Type B pancreatic cell (in vitro differentiated cells): ENCODE measurements around the gene MAP2K3. TPM values are rescaled to one million over a fixed set of nuclear protein-coding genes. Genes with fewer than 3 reads are reported as not detected.
A peak's percentile ranks its signal among the peaks of the same experiment; 100 is the strongest.

Source experiments
- DNase-seq: peaks from one replicate; pipeline ENCODE4 v3.0.0; 2021; ENCODE audit warnings: mixed read lengths; ENCODE audit not compliant: unreplicated experiment; ENCODE audit errors: extremely low spot score
- H3K27ac Mint-ChIP-seq: 2 replicates; pipeline ENCODE4 v1.8.0; 2021; ENCODE audit warnings: mild to moderate bottlenecking, mixed read lengths
- H3K27me3 Mint-ChIP-seq: 2 replicates; pipeline ENCODE4 v1.8.0; 2021; ENCODE audit warnings: mixed read lengths
- H3K36me3 Mint-ChIP-seq: 2 replicates; pipeline ENCODE4 v1.8.0; 2021; ENCODE audit warnings: mixed read lengths
- H3K4me1 Mint-ChIP-seq: one replicate; pipeline ENCODE4 v1.8.0; 2021; ENCODE audit warnings: mixed read lengths; ENCODE audit not compliant: unreplicated experiment
- H3K4me3 Mint-ChIP-seq: 2 replicates; pipeline ENCODE4 v1.8.0; 2021; ENCODE audit warnings: mild to moderate bottlenecking, mixed read lengths
- H3K9me3 Mint-ChIP-seq: 2 replicates; pipeline ENCODE4 v1.8.0; 2021; ENCODE audit warnings: mixed read lengths
- total RNA-seq: library from RNA; stranded (reverse); gene quantifications from 2 replicates; pipeline ENCODE4 v1.2.1, GENCODE V29; 2021; ENCODE audit warnings: low replicate concordance
- TF ChIP-seq, protein P1 (sequence below): fragments of 200-600 bp; sonication (generic); conservative IDR thresholded peaks from 2 replicates; pipeline ENCODE4 v1.5.0; 2021; ENCODE audit warnings: antibody characterized with exemption, mild to moderate bottlenecking

Gene MAP2K3
- total RNA-seq, 1 donor from 2014 or later: 23.6 TPM

DNA sequence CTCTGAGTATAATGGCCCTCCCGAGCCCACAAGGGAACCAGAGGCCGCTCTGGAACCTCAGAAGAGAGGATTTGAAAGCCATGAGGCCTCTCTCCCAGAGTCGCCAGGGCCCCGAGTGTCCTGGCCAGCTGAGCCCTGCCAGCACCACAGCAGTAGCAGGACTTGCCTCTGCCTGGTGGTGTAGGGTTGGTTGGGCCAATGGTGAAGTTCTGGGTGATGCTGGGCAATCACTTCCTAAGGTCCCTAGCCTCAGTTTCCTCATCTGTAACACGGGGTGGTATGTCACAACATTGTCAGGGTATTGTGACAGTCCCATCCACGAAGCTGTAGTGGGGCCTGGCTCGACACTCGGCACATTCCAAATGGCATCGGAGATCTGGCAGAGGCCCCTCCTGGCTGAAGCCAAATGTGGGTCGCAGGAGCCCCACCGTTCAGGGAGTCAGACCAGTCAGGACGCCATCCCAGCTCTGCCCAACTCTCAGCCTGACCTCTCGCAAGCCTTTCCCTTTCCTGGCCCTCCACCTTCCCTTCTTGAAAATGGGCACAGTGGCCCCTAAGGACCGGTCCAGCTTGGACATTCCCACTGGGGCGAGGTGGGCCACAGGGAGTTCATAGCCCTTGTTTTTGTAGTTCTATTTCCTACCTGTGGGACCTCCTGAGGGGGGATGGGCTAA is 33.0 kb upstream of the MAP2K3 start:
- H3K27ac Mint-ChIP-seq: no peak overlapping the region
- DNase-seq: no peak
- H3K36me3 Mint-ChIP-seq: no peaks in the 10 kb centered on the region
- TF ChIP-seq, protein P1, sequence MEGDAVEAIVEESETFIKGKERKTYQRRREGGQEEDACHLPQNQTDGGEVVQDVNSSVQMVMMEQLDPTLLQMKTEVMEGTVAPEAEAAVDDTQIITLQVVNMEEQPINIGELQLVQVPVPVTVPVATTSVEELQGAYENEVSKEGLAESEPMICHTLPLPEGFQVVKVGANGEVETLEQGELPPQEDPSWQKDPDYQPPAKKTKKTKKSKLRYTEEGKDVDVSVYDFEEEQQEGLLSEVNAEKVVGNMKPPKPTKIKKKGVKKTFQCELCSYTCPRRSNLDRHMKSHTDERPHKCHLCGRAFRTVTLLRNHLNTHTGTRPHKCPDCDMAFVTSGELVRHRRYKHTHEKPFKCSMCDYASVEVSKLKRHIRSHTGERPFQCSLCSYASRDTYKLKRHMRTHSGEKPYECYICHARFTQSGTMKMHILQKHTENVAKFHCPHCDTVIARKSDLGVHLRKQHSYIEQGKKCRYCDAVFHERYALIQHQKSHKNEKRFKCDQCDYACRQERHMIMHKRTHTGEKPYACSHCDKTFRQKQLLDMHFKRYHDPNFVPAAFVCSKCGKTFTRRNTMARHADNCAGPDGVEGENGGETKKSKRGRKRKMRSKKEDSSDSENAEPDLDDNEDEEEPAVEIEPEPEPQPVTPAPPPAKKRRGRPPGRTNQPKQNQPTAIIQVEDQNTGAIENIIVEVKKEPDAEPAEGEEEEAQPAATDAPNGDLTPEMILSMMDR: no peak
- H3K9me3 Mint-ChIP-seq: no peaks in the 10 kb centered on the region
- no peaks in the 10 kb centered on the region for H3K27me3 Mint-ChIP-seq
- H3K4me1 Mint-ChIP-seq: peaks cover 9% of the 10 kb centered on the region
- H3K4me3 Mint-ChIP-seq: peak overlapping the region; percentile 86

DNA sequence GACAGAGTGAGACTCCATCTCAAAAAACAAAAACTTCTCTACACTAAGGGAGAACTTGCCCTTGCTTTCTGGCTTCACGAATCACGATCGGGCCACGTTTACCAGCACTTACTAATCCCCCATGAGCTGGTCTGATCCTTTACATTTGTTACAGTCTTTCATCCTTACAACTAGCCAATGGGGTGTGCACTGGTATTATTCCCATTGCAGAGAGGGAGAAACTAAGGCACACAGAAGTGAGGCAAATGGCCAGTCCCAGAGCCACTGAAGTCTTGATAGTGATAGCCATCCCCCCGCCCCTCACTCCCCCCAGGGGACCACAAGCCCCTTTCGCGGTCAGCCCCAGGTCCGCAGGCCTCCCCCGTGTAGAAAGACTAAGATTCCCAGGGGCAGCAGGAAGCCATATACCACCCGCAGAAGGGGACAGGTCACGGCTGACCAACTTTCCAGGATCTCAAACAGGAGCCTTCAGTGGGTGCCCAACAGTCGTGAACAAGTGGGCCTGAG is 32.2 kb upstream of the MAP2K3 start:
- no peaks in the 10 kb centered on the region for H3K27me3 Mint-ChIP-seq
- DNase-seq: no peak
- H3K4me3 Mint-ChIP-seq: peak overlapping the region; percentile 86
- H3K4me1 Mint-ChIP-seq: peaks cover 9% of the 10 kb centered on the region
- peak overlapping the region; percentile 51 for H3K27ac Mint-ChIP-seq
- TF ChIP-seq, protein P1: no peak
- no peaks in the 10 kb centered on the region for H3K9me3 Mint-ChIP-seq
- no peaks in the 10 kb centered on the region for H3K36me3 Mint-ChIP-seq

DNA sequence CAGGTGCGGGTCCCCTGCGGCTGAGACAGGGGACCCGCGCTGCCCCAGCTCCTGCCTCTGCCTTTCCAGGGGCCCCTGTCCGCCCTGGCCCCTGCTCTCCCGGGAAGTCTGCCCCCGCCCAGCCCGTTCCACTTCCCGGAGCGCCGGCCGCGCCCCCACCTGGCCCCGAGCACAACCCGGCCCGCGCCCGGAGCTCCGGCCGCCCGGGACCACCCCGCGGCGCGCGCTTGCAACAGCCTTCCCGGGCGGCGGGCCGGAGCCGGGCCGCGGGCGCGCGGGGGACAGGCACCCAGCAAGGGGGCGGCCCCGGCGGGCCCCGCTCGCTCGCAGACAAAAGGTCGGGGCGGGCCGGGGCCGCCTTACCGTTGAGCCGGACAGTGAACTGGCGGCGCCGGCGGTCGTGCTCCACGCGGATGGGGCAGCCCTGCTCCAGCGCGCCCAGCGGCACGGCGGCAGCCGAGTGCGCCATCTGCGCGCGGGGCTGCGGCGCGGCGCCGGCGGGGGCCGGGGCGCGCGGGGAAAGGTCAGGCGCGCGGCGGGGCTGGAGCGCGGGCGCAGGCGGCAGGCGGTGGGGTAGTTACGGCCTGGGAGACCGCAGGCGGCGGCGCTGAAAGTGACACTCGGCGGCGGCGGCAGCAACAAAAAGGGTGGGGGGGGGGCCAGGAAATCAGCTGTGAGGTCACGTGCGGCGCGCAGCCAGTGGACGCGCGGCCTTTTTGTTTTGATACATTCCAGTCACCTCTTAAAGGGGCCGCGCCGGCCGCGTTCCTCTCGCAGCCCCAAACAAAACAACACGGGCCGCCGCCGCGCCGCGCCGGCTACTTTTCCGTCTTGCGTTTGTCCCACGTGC is 31.5 kb upstream of the MAP2K3 start, which contains the start of gene NATD1:
NATD1 (minus strand) TSS at position 615 of the 850 bp plus-strand sequence; CDS start at position 469, 146 bp downstream.
- Mint-ChIP-seq H3K27me3 (no peaks in the 10 kb centered on the region), H3K36me3 (no peaks in the 10 kb centered on the region), H3K4me3 (peak within 1 kb of the TSS; percentile 86), H3K9me3 (no peaks in the 10 kb centered on the region), H3K4me1 (peaks cover 9% of the 10 kb centered on the region), H3K27ac (peak within 1 kb of the TSS; percentile 75)
- peak; percentile 78 for DNase-seq
- TF ChIP-seq, protein P1: no peak

DNA sequence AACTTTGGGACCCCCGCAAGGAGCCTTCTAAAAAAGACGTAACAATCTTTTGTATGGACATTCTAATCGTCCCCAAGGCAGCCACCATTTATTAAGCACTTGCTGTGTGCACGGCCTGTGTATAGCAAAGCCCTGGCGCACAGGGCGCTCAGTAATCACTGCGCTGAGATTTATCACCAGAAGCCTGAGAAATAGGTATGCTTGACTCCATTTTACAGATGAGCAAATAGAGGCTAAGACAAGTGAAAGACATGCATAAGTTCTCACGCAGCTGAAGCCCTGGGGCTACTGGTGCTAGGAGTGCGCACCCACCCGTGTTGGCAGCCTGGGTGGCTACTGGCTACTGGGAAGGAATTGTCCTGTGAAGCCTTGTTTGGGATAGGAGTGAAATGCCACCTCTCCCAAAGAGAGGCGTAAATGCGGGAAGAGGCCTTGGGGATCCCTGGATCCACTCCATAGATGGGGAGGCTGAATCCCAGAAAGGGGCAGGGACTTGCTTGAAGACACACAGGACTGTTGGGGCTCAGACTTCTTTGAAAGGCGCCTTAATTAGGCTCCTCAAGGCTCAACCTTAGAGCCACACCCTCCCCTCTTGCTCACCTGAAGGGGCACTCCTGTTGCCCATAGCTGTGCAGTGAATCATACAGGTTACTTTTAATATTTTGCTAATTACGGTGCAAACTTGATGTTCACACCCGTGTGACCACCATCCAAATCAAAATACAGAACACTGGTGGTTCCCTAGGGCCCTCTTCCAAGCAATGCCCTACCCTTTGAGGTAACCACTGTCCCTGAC is 30.7 kb upstream of the MAP2K3 start:
- Mint-ChIP-seq H3K27me3 (no peaks in the 10 kb centered on the region), H3K4me3 (peak overlapping the region; percentile 86), H3K27ac (peak overlapping the region; percentile 75), H3K36me3 (no peaks in the 10 kb centered on the region), H3K9me3 (no peaks in the 10 kb centered on the region), H3K4me1 (peaks cover 9% of the 10 kb centered on the region)
- DNase-seq: no peak
- TF ChIP-seq, protein P1: no peak

DNA sequence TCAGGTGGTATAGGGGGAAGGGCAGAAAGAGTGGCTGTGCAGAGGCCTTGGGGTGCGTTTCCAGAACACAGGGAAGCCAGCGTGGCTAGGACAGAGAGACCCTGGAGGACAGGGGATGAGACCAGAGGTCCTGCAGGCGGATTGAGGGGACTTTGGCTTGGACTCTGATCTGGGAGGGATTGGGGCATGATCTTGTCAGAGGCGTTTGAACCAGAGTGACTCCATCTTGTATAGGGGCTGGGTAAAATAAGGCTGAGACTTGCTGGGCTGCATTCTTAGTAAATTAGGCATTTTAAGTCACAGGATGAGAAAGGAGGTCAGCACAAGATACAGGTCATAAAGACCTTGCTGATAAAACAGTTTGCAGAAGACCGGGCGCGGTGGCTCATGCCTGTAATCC is 25.9 kb upstream of the MAP2K3 start:
- Mint-ChIP-seq H3K27me3 (no peaks in the 10 kb centered on the region), H3K4me1 (no peaks in the 10 kb centered on the region), H3K27ac (no peak overlapping the region), H3K4me3 (no peak overlapping the region), H3K9me3 (no peaks in the 10 kb centered on the region), H3K36me3 (no peaks in the 10 kb centered on the region)
- TF ChIP-seq, protein P1: no peak
- DNase-seq: no peak
